GM18498 (cell line): ENCODE results near the gene CAPN9.

Experiments
- ATAC-seq: cut with Tn5 transposase; IDR thresholded peaks from one replicate; pipeline ENCODE4 v1.9.1; 2021; ENCODE audit warnings: mild to moderate bottlenecking, moderate library complexity; ENCODE audit not compliant: unreplicated experiment

Gene CAPN9

GRCh38 chr1:230768903-230769570, 21.8 kb downstream of the CAPN9 start:
- ATAC-seq: no peak

- no peak for ATAC-seq
Measured at GRCh38 chr1:230770317-230770716, 23.1 kb downstream of the CAPN9 start.

GRCh38 chr1:230771773-230772354, 24.7 kb downstream of the CAPN9 start:
- ATAC-seq: no peak

GRCh38 chr1:230772457-230773395, 25.5 kb downstream of the CAPN9 start:
- no peak for ATAC-seq

- ATAC-seq: no peak
Measured at GRCh38 chr1:230773396-230774033, 26.3 kb downstream of the CAPN9 start.

GRCh38 chr1:230778916-230779590, 31.9 kb downstream of the CAPN9 start:
- ATAC-seq: no peak

- ATAC-seq: no peak
Measured at GRCh38 chr1:230781131-230781530, 33.9 kb downstream of the CAPN9 start.

- peak; percentile 82 for ATAC-seq
Measured at GRCh38 chr1:230781594-230781993, 34.4 kb downstream of the CAPN9 start.

GRCh38 chr1:230784163-230784562, 37.0 kb downstream of the CAPN9 start:
- ATAC-seq: no peak

GRCh38 chr1:230785636-230786384, 38.6 kb downstream of the CAPN9 start:
- ATAC-seq: no peak

- no peak for ATAC-seq
Measured at GRCh38 chr1:230786385-230786753, 39.2 kb downstream of the CAPN9 start.

- ATAC-seq: no peak
Measured at GRCh38 chr1:230787471-230787870, 40.3 kb downstream of the CAPN9 start.

- ATAC-seq: no peak
Measured at GRCh38 chr1:230788561-230789275, 41.5 kb downstream of the CAPN9 start.

GRCh38 chr1:230790026-230790425, 42.8 kb downstream of the CAPN9 start:
- ATAC-seq: no peak

- no peak for ATAC-seq
Measured at GRCh38 chr1:230791986-230792564, 44.9 kb downstream of the CAPN9 start.

GRCh38 chr1:230792691-230793462, 45.7 kb downstream of the CAPN9 start:
- no peak for ATAC-seq

GRCh38 chr1:230793463-230793745, 46.2 kb downstream of the CAPN9 start:
- no peak for ATAC-seq

GRCh38 chr1:230794431-230794830, 47.2 kb downstream of the CAPN9 start:
- no peak for ATAC-seq
